Transverse colon (tissue), 4 donors: ENCODE results near the gene CCR3. TPM values are rescaled to one million over a fixed set of nuclear protein-coding genes. Genes with fewer than 3 reads are reported as not detected.

Source experiments
- DNase-seq: peaks from one replicate; pipeline ENCODE4 v3.0.0-alpha.2; 2019
- H3K27ac ChIP-seq, 4 donors: fragments of 200-600 bp; sonication (generic); 2 replicates each; pipeline ENCODE4 v1.5.1; 2016 to 2018; ENCODE audit warnings: inconsistent platforms in 4 of 4
- H3K27me3 ChIP-seq: fragments of 200-600 bp; sonication (generic); 2 replicates; pipeline ENCODE4 v1.5.1; 2017; ENCODE audit warnings: inconsistent platforms
- H3K36me3 ChIP-seq, 4 donors: fragments of 200-600 bp; sonication (generic); 2 replicates each; pipeline ENCODE4 v1.5.1; 2017 to 2019; ENCODE audit warnings: inconsistent platforms in 4 of 4
- H3K4me1 ChIP-seq, 4 donors: fragments of 200-600 bp; sonication (generic); 2 replicates each; pipeline ENCODE4 v1.5.1; 2017 to 2020; ENCODE audit warnings: inconsistent platforms in 4 of 4
- H3K4me3 ChIP-seq, 4 donors: fragments of 200-600 bp; sonication (generic); 1 replicate in 1 of 4; 2 replicates in 3 of 4; pipeline versions ENCODE4 v1.5.1 to v1.6.1; 2017 to 2019; ENCODE audit warnings: inconsistent platforms in 4 of 4
- H3K9me3 ChIP-seq, 2 donors: fragments of 200-600 bp; sonication (generic); 2 replicates each; pipeline ENCODE4 v1.5.1; 2017 to 2019; ENCODE audit warnings: inconsistent platforms in 2 of 2
- EP300 ChIP-seq: sonication (generic); formaldehyde crosslinking; IDR thresholded peaks from one replicate; pipeline ENCODE4 v1.6.1; 2017; ENCODE audit warnings: antibody characterized with exemption, low read depth
- POLR2A ChIP-seq: fragments of 450-650 bp; IDR thresholded peaks from one replicate; pipeline ENCODE4 v1.6.1; 2016; ENCODE audit warnings: antibody characterized with exemption, mild to moderate bottlenecking, moderate library complexity
- POLR2AphosphoS5 ChIP-seq, 3 donors: sonication (generic); formaldehyde crosslinking; IDR thresholded peaks; one replicate each; pipeline ENCODE4 v1.6.1; 2016; ENCODE audit warnings: antibody characterized with exemption in 3 of 3
- WGBS, 2 donors: methylation state at CpG; one replicate each; pipeline ENCODE4 v1.1.5; 2018; ENCODE audit warnings: low coverage in 1 of 2; 5-methylcytosine and 5-hydroxymethylcytosine counted together
- in situ Hi-C, 4 donors: fragments of 200-750 bp; cut with MboI; loops; one replicate each; pipeline versions ENCODE4 v1.15.0 to v1.15.1; 2017; ENCODE audit warnings: low sequenced_read_pairs in 3 of 4, low pct_ligation_motif_present in 1 of 4, low pct_unique_long_range_greater_than_20kb in 1 of 4
- intact Hi-C: fragments of 100-400 bp; cut with DNase I; formaldehyde crosslinking; loops from one replicate; pipeline ENCODE4 v1.15.1; 2023; ENCODE audit warnings: low total_unique reads
- total RNA-seq, 4 donors: library from RNA; depleted of rRNA; stranded (reverse); fragments of >200 nt; gene quantifications; one replicate each; pipeline ENCODE4 v1.1.0, GENCODE V29; 2016
- TF ChIP-seq, protein P1 (sequence below), 5 experiments: fragments of 200-600 bp in 3 of 5; fragments of 450-650 bp in 2 of 5; sonication (generic) in 3 of 5; IDR thresholded peaks; 1 replicate in 2 of 5; 2 replicates in 3 of 5; pipeline ENCODE4 v1.5.1; 2016 to 2017; ENCODE audit warnings: antibody characterized with exemption in 5 of 5, inconsistent platforms in 3 of 5, mild to moderate bottlenecking in 2 of 5, moderate library complexity in 1 of 5

CCR3 gene
- total RNA-seq, 4 donors from 2014 or later, result not detected

DNA sequence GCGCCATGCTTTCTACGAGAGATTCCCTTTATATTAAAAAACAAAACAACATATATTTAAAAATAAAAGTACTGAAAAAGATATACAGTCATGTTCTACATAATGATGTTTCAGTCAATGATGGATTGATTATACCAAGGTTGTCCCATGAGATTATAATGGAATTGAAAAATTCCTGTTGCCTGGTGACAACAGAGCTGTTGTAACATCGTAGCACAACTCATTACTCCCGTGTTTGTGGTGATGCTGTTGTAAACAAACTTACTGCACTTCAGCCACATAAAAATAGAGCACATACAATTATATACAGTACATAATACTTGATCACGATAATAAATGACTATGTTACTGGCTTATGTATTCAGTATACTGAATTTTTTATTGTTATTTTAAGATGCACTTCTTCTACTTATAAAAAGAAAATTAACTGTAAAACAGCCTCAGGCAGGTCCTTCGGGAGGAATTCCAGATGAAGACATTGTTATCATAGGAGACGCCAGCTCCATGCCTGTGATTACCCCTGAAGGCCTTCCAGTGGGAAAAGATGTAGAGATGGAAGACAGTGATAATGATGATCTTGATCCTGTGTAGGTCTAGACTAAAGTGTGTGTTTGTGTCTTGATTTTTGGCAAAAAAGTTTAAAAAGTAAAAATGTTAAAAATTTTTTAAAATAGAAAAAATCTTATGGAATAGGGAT, 45.9 kb upstream of the CCR3 start:
- Histone ChIP-seq H3K4me3 (no peak overlapping the region), H3K4me1 (no peaks in the 10 kb centered on the region), H3K36me3 (no peaks in the 10 kb centered on the region), H3K27me3 (no peaks in the 10 kb centered on the region), H3K27ac (no peak overlapping the region), H3K9me3 (peaks cover 5 to 9% of the 10 kb centered on the region in 2 donors)
- no peak for DNase-seq
- intact Hi-C loops, result no loop called here
- in situ Hi-C loops, result no loop called here
- TF ChIP-seq POLR2A (no peak), EP300 (no peak), POLR2AphosphoS5 (IDR thresholded peaks at IDR 0.05) (no peak)
- TF ChIP-seq, protein P1, sequence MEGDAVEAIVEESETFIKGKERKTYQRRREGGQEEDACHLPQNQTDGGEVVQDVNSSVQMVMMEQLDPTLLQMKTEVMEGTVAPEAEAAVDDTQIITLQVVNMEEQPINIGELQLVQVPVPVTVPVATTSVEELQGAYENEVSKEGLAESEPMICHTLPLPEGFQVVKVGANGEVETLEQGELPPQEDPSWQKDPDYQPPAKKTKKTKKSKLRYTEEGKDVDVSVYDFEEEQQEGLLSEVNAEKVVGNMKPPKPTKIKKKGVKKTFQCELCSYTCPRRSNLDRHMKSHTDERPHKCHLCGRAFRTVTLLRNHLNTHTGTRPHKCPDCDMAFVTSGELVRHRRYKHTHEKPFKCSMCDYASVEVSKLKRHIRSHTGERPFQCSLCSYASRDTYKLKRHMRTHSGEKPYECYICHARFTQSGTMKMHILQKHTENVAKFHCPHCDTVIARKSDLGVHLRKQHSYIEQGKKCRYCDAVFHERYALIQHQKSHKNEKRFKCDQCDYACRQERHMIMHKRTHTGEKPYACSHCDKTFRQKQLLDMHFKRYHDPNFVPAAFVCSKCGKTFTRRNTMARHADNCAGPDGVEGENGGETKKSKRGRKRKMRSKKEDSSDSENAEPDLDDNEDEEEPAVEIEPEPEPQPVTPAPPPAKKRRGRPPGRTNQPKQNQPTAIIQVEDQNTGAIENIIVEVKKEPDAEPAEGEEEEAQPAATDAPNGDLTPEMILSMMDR (IDR thresholded peaks at IDR 0.05), result no peak
- 74 to 83% methylated on average over 7 of the region's 7 CpGs for WGBS, 2 donors

DNA sequence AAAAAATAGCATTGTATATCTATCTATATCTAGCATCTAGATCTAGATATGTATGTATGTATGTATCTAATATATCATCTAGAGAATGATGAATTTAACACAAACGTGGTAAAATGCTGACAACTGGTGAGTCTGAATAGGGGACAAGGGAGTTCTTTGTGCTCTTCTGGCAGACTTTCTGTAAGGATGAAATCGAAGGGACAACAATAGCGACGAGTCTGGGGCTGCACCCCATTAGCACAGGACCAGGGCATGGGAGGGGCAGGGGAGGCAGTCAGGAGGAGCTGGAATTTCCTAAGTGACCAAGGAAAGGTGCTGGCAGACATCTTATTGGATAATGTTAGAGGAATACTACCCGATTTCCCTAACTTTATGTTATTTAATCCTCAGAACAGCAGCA, 42.0 kb upstream of the CCR3 start:
- intact Hi-C loops, result no loop called here
- no peaks in the 10 kb centered on the region for H3K4me1 ChIP-seq
- peaks cover 0 to 5% of the 10 kb centered on the region in 2 donors for H3K9me3 ChIP-seq
- in situ Hi-C loops, result loop anchor here in 2 of 4 donors (25.0 kb wide), 2 partner anchors 113 to 263 kb away; partner anchors contain the start of gene CXCR6 (in 2 of the 2)
- no peaks in the 10 kb centered on the region for H3K27me3 ChIP-seq
- TF ChIP-seq EP300 (no peak), POLR2AphosphoS5 (IDR thresholded peaks at IDR 0.05) (no peak), POLR2A (no peak)
- TF ChIP-seq, protein P1 (IDR thresholded peaks at IDR 0.05), result no peak
- no peak overlapping the region for H3K4me3 ChIP-seq
- DNase-seq, result no peak
- WGBS, 2 donors, result 74 to 86% methylated on average over 4 to 5 of the region's 5 CpGs
- H3K36me3 ChIP-seq, result no peaks in the 10 kb centered on the region
- H3K27ac ChIP-seq, result no peak overlapping the region

DNA sequence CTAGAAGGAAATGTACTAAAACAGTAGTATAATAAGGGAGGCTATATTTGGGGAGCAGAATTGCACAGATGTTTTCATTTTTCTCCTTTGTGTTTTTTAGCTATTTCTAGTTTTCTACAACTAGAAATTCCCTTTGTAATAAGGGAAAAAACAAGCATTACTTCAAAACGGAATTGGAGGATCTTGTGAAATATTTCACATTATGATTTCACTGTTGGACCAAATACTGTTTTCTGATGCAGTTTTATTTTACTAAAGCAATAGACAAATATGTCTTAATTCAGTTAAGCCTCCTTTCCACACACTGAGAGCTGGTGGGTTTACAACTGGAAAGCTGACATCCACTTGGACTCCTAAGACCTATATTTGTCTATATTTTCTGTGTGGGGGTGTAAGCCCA, 41.5 kb upstream of the CCR3 start:
- Histone ChIP-seq H3K9me3 (peaks cover 0 to 5% of the 10 kb centered on the region in 2 donors), H3K36me3 (no peaks in the 10 kb centered on the region), H3K27ac (no peak overlapping the region), H3K27me3 (no peaks in the 10 kb centered on the region), H3K4me3 (no peak overlapping the region), H3K4me1 (no peaks in the 10 kb centered on the region)
- WGBS, 2 donors, result 71 to 92% methylated on average over 1 of the region's 1 CpG
- in situ Hi-C loops, result loop anchor here in 2 of 4 donors (25.0 kb wide), 2 partner anchors 113 to 263 kb away; partner anchors contain the start of gene CXCR6 (in 2 of the 2)
- intact Hi-C loops, result no loop called here
- no peak for DNase-seq
- TF ChIP-seq POLR2AphosphoS5 (IDR thresholded peaks at IDR 0.05) (no peak), EP300 (no peak), POLR2A (no peak)
- TF ChIP-seq, protein P1 (IDR thresholded peaks at IDR 0.05), result no peak

DNA sequence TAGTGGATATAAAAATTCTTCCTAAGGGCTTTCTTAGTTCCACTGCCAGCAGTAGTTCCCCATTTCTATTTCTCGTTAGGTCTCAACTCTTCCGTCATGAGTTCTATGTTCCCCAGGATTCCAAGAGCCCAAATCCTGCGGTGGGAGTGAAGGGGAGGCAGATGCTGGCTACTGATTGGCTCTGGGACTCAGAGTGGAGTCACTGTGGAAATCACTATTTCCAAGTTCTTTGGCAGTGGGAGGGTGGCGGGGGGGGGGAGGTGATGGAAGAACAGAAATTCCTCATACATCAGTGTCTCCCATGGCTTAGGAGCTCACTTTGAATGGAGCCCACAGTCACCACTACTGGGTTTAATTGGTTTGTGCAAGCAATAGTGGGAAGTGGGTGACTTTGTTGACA, 39.7 kb upstream of the CCR3 start:
- Histone ChIP-seq H3K4me3 (no peak overlapping the region), H3K4me1 (no peaks in the 10 kb centered on the region), H3K27me3 (no peaks in the 10 kb centered on the region), H3K9me3 (peaks cover 0 to 5% of the 10 kb centered on the region in 2 donors), H3K36me3 (no peaks in the 10 kb centered on the region), H3K27ac (no peak overlapping the region)
- DNase-seq, result no peak
- 80 to 87% methylated on average over 4 of the region's 4 CpGs for WGBS, 2 donors
- in situ Hi-C loops, result loop anchor here in 2 of 4 donors (25.0 kb wide), 2 partner anchors 115 to 265 kb away; partner anchors contain the start of gene CXCR6 (in 2 of the 2)
- TF ChIP-seq, protein P1 (IDR thresholded peaks at IDR 0.05), result no peak
- TF ChIP-seq POLR2A (no peak), EP300 (no peak), POLR2AphosphoS5 (IDR thresholded peaks at IDR 0.05) (no peak)
- intact Hi-C loops, result no loop called here
